A204.1 (cell line): Measurements from ENCODE around the gene HEBP2.
"Not testable (repeated sequence)": the region's sequence is repeated elsewhere in the genome, so short reads cannot be mapped to it uniquely, and the experiment has no call there.

ENCODE experiments used
- FAIRE-seq: peaks from 2 replicates; lab custom pipeline; 2012; peaks lifted over from hg19 to GRCh38; lab: Jason Lieb, UNC

The HEBP2 gene

GRCh38 chr6:138403801-138404665 is at the start of gene HEBP2:
Gene HEBP2, plus strand, starts transcription at chr6:138404223. Its CDS starts 273 bp downstream, at chr6:138404496.
- no peak for FAIRE-seq

GRCh38 chr6:138357928-138358327 is 46.1 kb upstream of the HEBP2 start:
- no peak for FAIRE-seq

GRCh38 chr6:138368684-138369083 is 35.3 kb upstream of the HEBP2 start:
- not testable (repeated sequence) for FAIRE-seq

GRCh38 chr6:138370631-138371451 is 33.2 kb upstream of the HEBP2 start:
- no peak for FAIRE-seq

GRCh38 chr6:138371452-138371711 is 32.6 kb upstream of the HEBP2 start:
- FAIRE-seq, result no peak

GRCh38 chr6:138371720-138372119 is 32.3 kb upstream of the HEBP2 start:
- no peak for FAIRE-seq

GRCh38 chr6:138372711-138373463 is 31.1 kb upstream of the HEBP2 start:
- FAIRE-seq, result no peak

GRCh38 chr6:138374230-138374629 is 29.8 kb upstream of the HEBP2 start:
- no peak for FAIRE-seq

- FAIRE-seq, result no peak
These were observed 29.2 kb upstream of the HEBP2 start for GRCh38 chr6:138374815-138375214.

- FAIRE-seq, result no peak
These were observed 27.0 kb upstream of the HEBP2 start for GRCh38 chr6:138377042-138377441.

- FAIRE-seq, result no peak
These were observed 26.2 kb upstream of the HEBP2 start, which contains the start of gene SMIM28 for GRCh38 chr6:138377844-138378243. Gene SMIM28, plus strand, starts transcription at chr6:138377905. Its CDS starts 168 bp downstream, at chr6:138378073.

- FAIRE-seq, result no peak
These were observed 25.6 kb upstream of the HEBP2 start for GRCh38 chr6:138378463-138378862.

- no peak for FAIRE-seq
These were observed 21.3 kb upstream of the HEBP2 start for GRCh38 chr6:138382498-138383265.

- no peak for FAIRE-seq
These were observed 20.2 kb upstream of the HEBP2 start for GRCh38 chr6:138383776-138384175.

GRCh38 chr6:138386897-138387296 is 17.1 kb upstream of the HEBP2 start:
- FAIRE-seq, result no peak

- FAIRE-seq, result no peak
These were observed 16.2 kb upstream of the HEBP2 start for GRCh38 chr6:138387577-138388368.

- FAIRE-seq, result no peak
These were observed 14.5 kb upstream of the HEBP2 start for GRCh38 chr6:138389551-138389950.

- no peak for FAIRE-seq
These were observed 9.9 kb upstream of the HEBP2 start for GRCh38 chr6:138393871-138394783.

GRCh38 chr6:138396709-138397108 is 7.3 kb upstream of the HEBP2 start:
- no peak for FAIRE-seq
